Measurements from ENCODE around the gene SLC46A2.

- no peak for TF ChIP-seq CTCF (conservative IDR thresholded peaks at IDR 0.05 in 1 of 2, IDR thresholded peaks at IDR 0.05 in 1 of 2; ENCODE audit: low read depth in 1 of 2, low read length in 2 of 2)
- TF ChIP-seq EZH2 (IDR thresholded peaks at IDR 0.05; ENCODE audit: low read length, missing control alignments) = no peak
Measured at GRCh38 chr9:112892981-112893380, 2.3 kb upstream of the SLC46A2 start.
